Coronary artery (tissue), 2 donors: ENCODE data around the gene MICALL1.
"Not testable (repeated sequence)": the region's sequence is repeated elsewhere in the genome, so short reads cannot be mapped to it uniquely, and the experiment has no call there.

Experiments
- DNase-seq: peaks from one replicate; pipeline ENCODE4 v3.0.0-alpha.2; 2017; ENCODE audit warnings: low spot score
- H3K27ac ChIP-seq, 2 donors: fragments of 200-600 bp; sonication (generic); one replicate each; pipeline ENCODE4 v1.5.1; 2016 to 2019
- H3K4me3 ChIP-seq: fragments of 200-600 bp; sonication (generic); 2 replicates; pipeline ENCODE4 v1.5.1; 2016; ENCODE audit warnings: mild to moderate bottlenecking, moderate library complexity
- CTCF ChIP-seq: fragments of 200-600 bp; sonication (generic); IDR thresholded peaks from one replicate; pipeline ENCODE4 v1.5.1; 2019; ENCODE audit warnings: antibody characterized with exemption

MICALL1 gene

GRCh38 chr22:37953062-37953436, 47.0 kb downstream of the MICALL1 start:
- TF ChIP-seq CTCF: no peak
- Histone ChIP-seq H3K4me3 (peak overlapping the region; percentile 91), H3K27ac (peak overlapping the region in 1 of 2 donors; percentile 84)
- DNase-seq: no peak

- H3K4me3 ChIP-seq: peak within 1 kb of the TSS; percentile 91
- H3K27ac ChIP-seq: peak within 1 kb of the TSS; percentile 51 to 84
- DNase-seq: peak; percentile 94
- no peak for TF ChIP-seq CTCF
These were observed 47.5 kb downstream of the MICALL1 start, which contains the start of the genes C22orf23 and POLR2F for GRCh38 chr22:37953437-37954179. Gene C22orf23, minus strand, starts transcription at chr22:37953601. Its CDS starts 452 bp downstream, at chr22:37953149. Gene POLR2F, plus strand, starts transcription at chr22:37953699. Its CDS starts 89 bp downstream, at chr22:37953788.

GRCh38 chr22:37954686-37955085, 48.6 kb downstream of the MICALL1 start:
- no peak for DNase-seq
- TF ChIP-seq CTCF: no peak
- H3K27ac ChIP-seq: no peak overlapping the region
- H3K4me3 ChIP-seq: peak overlapping the region; percentile 91

GRCh38 chr22:37955825-37956397, 49.8 kb downstream of the MICALL1 start:
- not testable (repeated sequence) for H3K4me3 ChIP-seq, DNase-seq, H3K27ac ChIP-seq

- DNase-seq: no peak
- H3K27ac ChIP-seq: no peak overlapping the region
- H3K4me3 ChIP-seq: no peak overlapping the region
- no peak for TF ChIP-seq CTCF
These were observed 51.1 kb downstream of the MICALL1 start for GRCh38 chr22:37957232-37957631.

GRCh38 chr22:37959231-37959825, 53.2 kb downstream of the MICALL1 start:
- no peak overlapping the region for H3K4me3 ChIP-seq
- no peak for DNase-seq
- no peak for TF ChIP-seq CTCF
- H3K27ac ChIP-seq: no peak overlapping the region

GRCh38 chr22:37961062-37961461, 55.0 kb downstream of the MICALL1 start:
- Histone ChIP-seq H3K27ac (no peak overlapping the region), H3K4me3 (no peak overlapping the region)
- no peak for TF ChIP-seq CTCF
- DNase-seq: no peak
